Activated CD4-positive, alpha-beta T cell treated with anti-CD3 and anti-CD28 coated beads for 4 hours (primary cell): Measurements from ENCODE around the gene TBC1D10B.
A peak's percentile ranks its signal among the peaks of the same experiment; 100 is the strongest.

ENCODE experiments used
- DNase-seq, 2 donors: peaks; one replicate each; pipeline ENCODE4 v3.0.0-alpha.2; 2020

TBC1D10B gene

GRCh38 chr16:30372038-30372712 is 1.9 kb upstream of the TBC1D10B start:
- no peak for DNase-seq

GRCh38 chr16:30371248-30371816 is 1.0 kb upstream of the TBC1D10B start:
- DNase-seq, result no peak

GRCh38 chr16:30369938-30370455 is 297 bp downstream of the TBC1D10B start:
- DNase-seq, result no peak

GRCh38 chr16:30369091-30369937 is 980 bp downstream of the TBC1D10B start:
- DNase-seq, result peak in 1 of 2 donors; percentile 19

- DNase-seq, result no peak
Measured at GRCh38 chr16:30368792-30369090, 1.6 kb downstream of the TBC1D10B start.

- no peak for DNase-seq
Measured at GRCh38 chr16:30368122-30368791, 2.0 kb downstream of the TBC1D10B start.

- no peak for DNase-seq
Measured at GRCh38 chr16:30367349-30368009, 2.8 kb downstream of the TBC1D10B start.

- no peak for DNase-seq
Measured at GRCh38 chr16:30366511-30366910, 3.8 kb downstream of the TBC1D10B start.

- DNase-seq, result no peak
Measured at GRCh38 chr16:30365200-30365599, 5.1 kb downstream of the TBC1D10B start.

GRCh38 chr16:30361180-30361579 is 9.1 kb downstream of the TBC1D10B start:
- DNase-seq, result no peak

- DNase-seq, result no peak
Measured at GRCh38 chr16:30359871-30360170, 10.5 kb downstream of the TBC1D10B start.

GRCh38 chr16:30358990-30359870 is 11.1 kb downstream of the TBC1D10B start:
- DNase-seq, result no peak

- no peak for DNase-seq
Measured at GRCh38 chr16:30358577-30358936, 11.7 kb downstream of the TBC1D10B start.

- no peak for DNase-seq
Measured at GRCh38 chr16:30357715-30358576, 12.3 kb downstream of the TBC1D10B start.

- no peak for DNase-seq
Measured at GRCh38 chr16:30357085-30357714, 13.1 kb downstream of the TBC1D10B start.

GRCh38 chr16:30356401-30357084 is 13.8 kb downstream of the TBC1D10B start:
- DNase-seq, result no peak

- no peak for DNase-seq
Measured at GRCh38 chr16:30355954-30356308, 14.4 kb downstream of the TBC1D10B start.

GRCh38 chr16:30355144-30355953 is 14.9 kb downstream of the TBC1D10B start, which contains the start of gene CD2BP2:
Gene CD2BP2 (minus strand): TSS chr16:30355308. CDS start chr16:30354681, 627 bp downstream.
- peak; percentile 88 to 89 for DNase-seq
